Smooth muscle cell (in vitro differentiated cells): ENCODE measurements around the gene PCK2. TPM values are rescaled to one million over a fixed set of nuclear protein-coding genes. Genes with fewer than 3 reads are reported as not detected.

ENCODE experiments used
- DNase-seq: peaks from one replicate; lab custom pipeline; 2025; ENCODE audit not compliant: unreplicated experiment; lab: John Stamatoyannopoulos, UW
- H2AFZ ChIP-seq: fragments of 200-600 bp; sonication (generic); 2 replicates; pipeline ENCODE4 v1.6.0; 2016; ENCODE audit warnings: antibody characterized with exemption, low read depth, mild to moderate bottlenecking
- H3F3A ChIP-seq: fragments of 200-600 bp; sonication (generic); 2 replicates; pipeline ENCODE4 v1.6.0; 2017; ENCODE audit warnings: antibody characterized with exemption, low read depth
- H3K27ac ChIP-seq: fragments of 200-600 bp; sonication (generic); 2 replicates; pipeline ENCODE4 v1.5.1; 2016; ENCODE audit warnings: low read depth, mild to moderate bottlenecking
- H3K27me3 ChIP-seq: fragments of 200-600 bp; sonication (generic); 2 replicates; pipeline ENCODE4 v1.6.1; 2016; ENCODE audit warnings: low read depth, mild to moderate bottlenecking
- H3K36me3 ChIP-seq: fragments of 200-600 bp; sonication (generic); 2 replicates; pipeline ENCODE4 v1.5.1; 2016; ENCODE audit warnings: low read depth
- H3K4me1 ChIP-seq: fragments of 200-600 bp; sonication (generic); 2 replicates; pipeline ENCODE4 v1.5.1; 2016; ENCODE audit warnings: low read depth
- H3K4me2 ChIP-seq: fragments of 200-600 bp; sonication (generic); 2 replicates; pipeline ENCODE4 v1.6.0; 2016; ENCODE audit warnings: mild to moderate bottlenecking
- H3K4me3 ChIP-seq: fragments of 200-600 bp; sonication (generic); 2 replicates; pipeline ENCODE4 v1.5.1; 2016; ENCODE audit warnings: mild to moderate bottlenecking
- H3K79me2 ChIP-seq: fragments of 200-600 bp; sonication (generic); 2 replicates; pipeline ENCODE4 v1.6.0; 2016; ENCODE audit warnings: low read depth, mild to moderate bottlenecking
- H3K9ac ChIP-seq: fragments of 200-600 bp; sonication (generic); 2 replicates; pipeline ENCODE4 v1.6.0; 2016; ENCODE audit warnings: low read depth
- H3K9me3 ChIP-seq: fragments of 200-600 bp; sonication (generic); replicated peaks from 2 replicates; pipeline ENCODE4 v1.5.1; 2016; ENCODE audit warnings: low read depth
- H4K20me1 ChIP-seq: fragments of 200-600 bp; sonication (generic); 2 replicates; pipeline ENCODE4 v1.6.0; 2016; ENCODE audit warnings: low read depth
- CTCF ChIP-seq: fragments of 200-600 bp; sonication (generic); IDR thresholded peaks from 2 replicates; pipeline ENCODE4 v1.5.1; 2017; ENCODE audit warnings: borderline replicate concordance, mild to moderate bottlenecking, antibody characterized with exemption; ENCODE audit not compliant: insufficient read depth, poor library complexity, severe bottlenecking
- WGBS: methylation state at CpG from one replicate; pipeline ENCODE4 v1.1.7; 2016; ENCODE audit warnings: low lambda C conversion rate; 5-methylcytosine and 5-hydroxymethylcytosine counted together
- polyA plus RNA-seq: library from polyadenylated mRNA; unstranded; fragments of >200 nt; fragmentation: Nextera tagmentation; extraction: Ambion mirVana; gene quantifications from 2 replicates; pipeline ENCODE4 v1.2.1, GENCODE V29; 2016
- total RNA-seq: library from RNA; depleted of rRNA; stranded (reverse); fragments of >200 nt; gene quantifications from 2 replicates; pipeline ENCODE4 v1.2.3, GENCODE V29; 2014

Gene PCK2
- total and polyA plus RNA-seq, 2 experiments from 2014 or later, result 21.5 to 40.4 TPM

GRCh38 chr14:24110523-24110922, 16.4 kb downstream of the PCK2 start:
- no peak for DNase-seq
- Histone ChIP-seq H3K79me2 (no peaks in the 10 kb centered on the region), H3K27me3 (no peaks in the 10 kb centered on the region), H4K20me1 (no peaks in the 10 kb centered on the region), H3K27ac (no peak overlapping the region), H3K4me1 (peaks cover 2% of the 10 kb centered on the region), H3K36me3 (no peaks in the 10 kb centered on the region), H3F3A (no peaks in the 10 kb centered on the region), H3K9ac (no peak overlapping the region), H3K4me3 (no peak overlapping the region), H3K9me3 (no peaks in the 10 kb centered on the region), H3K4me2 (no peak overlapping the region), H2AFZ (no peak overlapping the region)
- no peak for TF ChIP-seq CTCF
- 97% methylated on average over 1 of the region's 1 CpG for WGBS

DNA sequence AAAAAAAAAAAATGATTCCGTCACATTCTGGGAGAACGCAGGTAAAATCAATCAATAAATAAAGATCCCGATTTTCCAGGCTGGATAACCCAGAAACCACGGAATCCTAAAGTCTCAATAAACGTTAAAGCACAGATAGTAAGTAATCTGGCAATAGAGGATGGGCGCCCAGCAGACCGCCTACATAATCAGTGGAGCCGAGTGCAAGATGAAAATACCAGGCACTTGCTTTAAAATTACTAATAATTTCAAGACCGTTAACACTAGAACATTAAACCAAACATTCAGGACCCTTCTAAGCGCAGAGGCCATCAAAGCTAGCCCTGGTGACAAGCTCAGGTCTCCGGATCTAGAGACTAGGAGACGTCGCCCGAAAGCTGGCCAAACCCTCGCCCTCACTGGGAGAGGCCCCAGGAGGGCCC, 19.3 kb downstream of the PCK2 start:
- peaks cover 11% of the 10 kb centered on the region for H3K79me2 ChIP-seq
- peak overlapping the region; percentile 97 for H3K27ac ChIP-seq
- no peaks in the 10 kb centered on the region for H4K20me1 ChIP-seq
- no peaks in the 10 kb centered on the region for H3K36me3 ChIP-seq
- DNase-seq, result no peak
- H3K4me1 ChIP-seq, result peaks cover 12% of the 10 kb centered on the region
- no peaks in the 10 kb centered on the region for H3F3A ChIP-seq
- no peak for TF ChIP-seq CTCF
- H3K4me2 ChIP-seq, result peak overlapping the region; percentile 92
- WGBS, result 15% methylated on average over 15 of the region's 15 CpGs
- H2AFZ ChIP-seq, result peak overlapping the region; percentile 48
- peak overlapping the region; percentile 80 for H3K4me3 ChIP-seq
- no peaks in the 10 kb centered on the region for H3K27me3 ChIP-seq
- no peaks in the 10 kb centered on the region for H3K9me3 ChIP-seq
- peak overlapping the region; percentile 94 for H3K9ac ChIP-seq

GRCh38 chr14:24113801-24114531, 19.9 kb downstream of the PCK2 start:
- no peak for TF ChIP-seq CTCF
- WGBS, result under 1% methylated on average over 40 of the region's 42 CpGs
- no peaks in the 10 kb centered on the region for H3K27me3 ChIP-seq
- no peaks in the 10 kb centered on the region for H4K20me1 ChIP-seq
- H3K4me1 ChIP-seq, result peaks cover 12% of the 10 kb centered on the region
- peak overlapping the region; percentile 85 for H2AFZ ChIP-seq
- H3K9ac ChIP-seq, result peak overlapping the region; percentile 94
- H3K36me3 ChIP-seq, result no peaks in the 10 kb centered on the region
- peak overlapping the region; percentile 97 for H3K27ac ChIP-seq
- H3K4me3 ChIP-seq, result peak overlapping the region; percentile 80
- H3K79me2 ChIP-seq, result peaks cover 11% of the 10 kb centered on the region
- no peaks in the 10 kb centered on the region for H3F3A ChIP-seq
- DNase-seq, result peak; percentile 78
- H3K9me3 ChIP-seq, result no peaks in the 10 kb centered on the region
- peak overlapping the region; percentile 92 for H3K4me2 ChIP-seq
